ENCODE results near the gene MMP25. TPM values are rescaled to one million over a fixed set of nuclear protein-coding genes. Genes with fewer than 3 reads are reported as not detected.

MMP25 gene
- total and polyA plus RNA-seq, 2 donors (not counting 1 experiment from before 2014, with no cell fraction given), result 0.12 to 0.22 TPM

- Histone ChIP-seq H4K20me1 (ENCODE audit: control insufficient read depth, insufficient read depth, low read length, poor library complexity, severe bottlenecking) (no peaks in the 10 kb centered on the region), H3K9ac (ENCODE audit: low read length) (no peak overlapping the region), H3K4me3 (ENCODE audit: control extremely low read depth in 1 of 5, extremely low read depth in 1 of 5, insufficient read depth in 1 of 5, low read depth in 2 of 5, low read length in 4 of 5) (no peak overlapping the region), H3K9me3 (ENCODE audit: control extremely low read depth in 1 of 3, control insufficient read depth in 2 of 3, insufficient read depth in 1 of 3, low read length in 2 of 3) (peaks cover 0 to 18% (median 0%) of the 10 kb centered on the region in 3 donors), H3K79me2 (ENCODE audit: control insufficient read depth, insufficient read depth, low read length) (no peaks in the 10 kb centered on the region), H3K27ac (ENCODE audit: low read length in 2 of 2) (no peak overlapping the region), H2AFZ (ENCODE audit: insufficient read depth, low read depth, low read length, poor library complexity, severe bottlenecking) (no peak overlapping the region), H3K4me1 (ENCODE audit: control insufficient read depth in 2 of 2, insufficient read depth in 2 of 2, low read length in 2 of 2) (peaks cover 25 to 32% of the 10 kb centered on the region in 2 donors), H3K27me3 (replicated peaks in 1 of 4; ENCODE audit: control extremely low read depth in 1 of 4, control insufficient read depth in 3 of 4, insufficient read depth in 4 of 4, low read length in 3 of 4) (peaks cover 0 to 10% (median 2%) of the 10 kb centered on the region in 4 experiments), H3K4me2 (replicated peaks; ENCODE audit: low read depth, low read length, poor library complexity, severe bottlenecking) (peak overlapping the region; percentile 68), H3K36me3 (replicated peaks in 1 of 2; ENCODE audit: control extremely low read depth in 1 of 2, control insufficient read depth in 1 of 2, extremely low read depth in 1 of 2, insufficient read depth in 2 of 2, low read length in 1 of 2) (no peaks in the 10 kb centered on the region)
- intact Hi-C loops (cut with micrococcal nuclease), result loop anchor here (1.0 kb wide), 2 partner anchors 20 to 24 kb away; partner anchors contain the start of genes PKMYT1 and THOC6
- H3K9me3 Mint-ChIP-seq (ENCODE audit: insufficient read depth), result no peaks in the 10 kb centered on the region
- ChIA-PET POLR2A (interaction anchor here (1.1 kb wide), 2 partner anchors 16 to 18 kb away, joined by 5 to 9 read pairs; partner anchors contain the start of genes HCFC1R1 and TNFRSF12A), CTCF (interaction anchor here (0.6 to 9.6 kb wide), 18 partner anchors 14 to 160 kb away, joined by 3 to 213 read pairs (median 4); partner anchors contain the start of genes CLDN6, HCFC1R1, THOC6 and TNFRSF12A)
- H3K4me1 Mint-ChIP-seq, result peaks cover 26% of the 10 kb centered on the region
- WGBS (ENCODE audit: insufficient coverage), result under 1% methylated on average over 66 of the region's 67 CpGs
- no peak for DNase-seq
- H3K27ac Mint-ChIP-seq, result no peak overlapping the region
- no peak for ATAC-seq (ENCODE audit: low read depth)
- H3K27me3 Mint-ChIP-seq, result peaks cover 9% of the 10 kb centered on the region
- TF ChIP-seq EZH2 (IDR thresholded peaks at IDR 0.05; ENCODE audit: borderline replicate concordance, insufficient read depth, low read depth, low read length, poor library complexity, severe bottlenecking), result no peak
- TF ChIP-seq, protein P1, sequence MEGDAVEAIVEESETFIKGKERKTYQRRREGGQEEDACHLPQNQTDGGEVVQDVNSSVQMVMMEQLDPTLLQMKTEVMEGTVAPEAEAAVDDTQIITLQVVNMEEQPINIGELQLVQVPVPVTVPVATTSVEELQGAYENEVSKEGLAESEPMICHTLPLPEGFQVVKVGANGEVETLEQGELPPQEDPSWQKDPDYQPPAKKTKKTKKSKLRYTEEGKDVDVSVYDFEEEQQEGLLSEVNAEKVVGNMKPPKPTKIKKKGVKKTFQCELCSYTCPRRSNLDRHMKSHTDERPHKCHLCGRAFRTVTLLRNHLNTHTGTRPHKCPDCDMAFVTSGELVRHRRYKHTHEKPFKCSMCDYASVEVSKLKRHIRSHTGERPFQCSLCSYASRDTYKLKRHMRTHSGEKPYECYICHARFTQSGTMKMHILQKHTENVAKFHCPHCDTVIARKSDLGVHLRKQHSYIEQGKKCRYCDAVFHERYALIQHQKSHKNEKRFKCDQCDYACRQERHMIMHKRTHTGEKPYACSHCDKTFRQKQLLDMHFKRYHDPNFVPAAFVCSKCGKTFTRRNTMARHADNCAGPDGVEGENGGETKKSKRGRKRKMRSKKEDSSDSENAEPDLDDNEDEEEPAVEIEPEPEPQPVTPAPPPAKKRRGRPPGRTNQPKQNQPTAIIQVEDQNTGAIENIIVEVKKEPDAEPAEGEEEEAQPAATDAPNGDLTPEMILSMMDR (IDR thresholded peaks at IDR 0.05), result no peak
- peak overlapping the region; percentile 71 for H3K4me3 Mint-ChIP-seq
Observed at GRCh38 chr16:3004319-3004718, 42.0 kb upstream of the MMP25 start.

- Mint-ChIP-seq H3K4me1 (peaks cover 26% of the 10 kb centered on the region), H3K27me3 (peaks cover 9% of the 10 kb centered on the region), H3K9me3 (ENCODE audit: insufficient read depth) (no peaks in the 10 kb centered on the region), H3K4me3 (peak overlapping the region; percentile 71), H3K27ac (no peak overlapping the region)
- no peak for DNase-seq
- ChIA-PET POLR2A (no interaction called here), CTCF (interaction anchor here (1.0 to 9.6 kb wide), 4 partner anchors 17 to 124 kb away, joined by 3 to 213 read pairs (median 32); partner anchors contain the start of genes HCFC1R1, THOC6 and TNFRSF12A)
- H3K4me1 ChIP-seq (ENCODE audit: control insufficient read depth in 2 of 2, insufficient read depth in 2 of 2, low read length in 2 of 2), result peaks cover 25 to 32% of the 10 kb centered on the region in 2 donors
- no peaks in the 10 kb centered on the region for H4K20me1 ChIP-seq (ENCODE audit: control insufficient read depth, insufficient read depth, low read length, poor library complexity, severe bottlenecking)
- no peak for TF ChIP-seq EZH2 (IDR thresholded peaks at IDR 0.05; ENCODE audit: borderline replicate concordance, insufficient read depth, low read depth, low read length, poor library complexity, severe bottlenecking)
- TF ChIP-seq, protein P1 (IDR thresholded peaks at IDR 0.05), result no peak
- peaks cover 0 to 10% (median 3%) of the 10 kb centered on the region in 4 experiments for H3K27me3 ChIP-seq (replicated peaks in 1 of 4; ENCODE audit: control extremely low read depth in 1 of 4, control insufficient read depth in 3 of 4, insufficient read depth in 4 of 4, low read length in 3 of 4)
- ATAC-seq (ENCODE audit: low read depth), result no peak
- H3K9me3 ChIP-seq (ENCODE audit: control extremely low read depth in 1 of 3, control insufficient read depth in 2 of 3, insufficient read depth in 1 of 3, low read length in 2 of 3), result peaks cover 0 to 18% (median 0%) of the 10 kb centered on the region in 3 donors
- no peaks in the 10 kb centered on the region for H3K79me2 ChIP-seq (ENCODE audit: control insufficient read depth, insufficient read depth, low read length)
- H3K4me3 ChIP-seq (ENCODE audit: control extremely low read depth in 1 of 5, extremely low read depth in 1 of 5, insufficient read depth in 1 of 5, low read depth in 2 of 5, low read length in 4 of 5), result peak overlapping the region in 2 of 5 experiments; percentile 21 to 29
- no peak overlapping the region for H3K9ac ChIP-seq (ENCODE audit: low read length)
- intact Hi-C loops (cut with micrococcal nuclease), result loop anchor here (1.0 kb wide), 2 partner anchors 19 to 25 kb away; partner anchors contain the start of genes PKMYT1 and THOC6
- WGBS (ENCODE audit: insufficient coverage), result 11% methylated on average over 21 of the region's 25 CpGs
- H2AFZ ChIP-seq (ENCODE audit: insufficient read depth, low read depth, low read length, poor library complexity, severe bottlenecking), result no peak overlapping the region
- H3K27ac ChIP-seq (ENCODE audit: low read length in 2 of 2), result no peak overlapping the region
- H3K4me2 ChIP-seq (replicated peaks; ENCODE audit: low read depth, low read length, poor library complexity, severe bottlenecking), result peak overlapping the region; percentile 68
- no peaks in the 10 kb centered on the region for H3K36me3 ChIP-seq (replicated peaks in 1 of 2; ENCODE audit: control extremely low read depth in 1 of 2, control insufficient read depth in 1 of 2, extremely low read depth in 1 of 2, insufficient read depth in 2 of 2, low read length in 1 of 2)
Observed at GRCh38 chr16:3004781-3005284, 41.5 kb upstream of the MMP25 start.
